GM23338 (cell line): Measurements from ENCODE around the gene DMTF1. TPM values are rescaled to one million over a fixed set of nuclear protein-coding genes. Genes with fewer than 3 reads are reported as not detected.

Experiments used
- ATAC-seq: fragments of 200-7000 bp; cut with Tn5 transposase; 3 replicates; pipeline ENCODE4 v1.9.1; 2020
- DNase-seq: peaks from one replicate; pipeline ENCODE4 v3.0.0-alpha.2; 2015; ENCODE audit warnings: low spot score
- H2AFZ ChIP-seq: fragments of 200-600 bp; sonication (generic); 2 replicates; pipeline ENCODE4 v1.8.0; 2016; ENCODE audit warnings: antibody characterized with exemption, mild to moderate bottlenecking, moderate library complexity
- H3F3A ChIP-seq: fragments of 200-600 bp; sonication (generic); replicated peaks from 2 replicates; pipeline ENCODE4 v1.8.0; 2017; ENCODE audit warnings: antibody characterized with exemption, mixed run types, low read depth
- H3K27ac ChIP-seq: fragments of 200-600 bp; sonication (generic); 2 replicates; pipeline ENCODE4 v1.6.1; 2016; ENCODE audit warnings: low read depth
- H3K27me3 ChIP-seq: fragments of 200-600 bp; sonication (generic); 2 replicates; pipeline ENCODE4 v1.8.0; 2016; ENCODE audit warnings: mild to moderate bottlenecking, mixed run types, moderate library complexity; ENCODE audit not compliant: insufficient read depth
- H3K36me3 ChIP-seq: fragments of 200-600 bp; sonication (generic); 2 replicates; pipeline ENCODE4 v1.8.0; 2016; ENCODE audit warnings: mild to moderate bottlenecking; ENCODE audit not compliant: insufficient read depth
- H3K4me1 ChIP-seq: fragments of 200-600 bp; sonication (generic); 2 replicates; pipeline ENCODE4 v1.8.0; 2016; ENCODE audit warnings: mild to moderate bottlenecking, moderate library complexity; ENCODE audit not compliant: insufficient read depth
- H3K4me2 ChIP-seq: fragments of 200-600 bp; sonication (generic); 2 replicates; pipeline ENCODE4 v1.7.1; 2017; ENCODE audit warnings: mixed run types
- H3K4me3 ChIP-seq: fragments of 200-600 bp; sonication (generic); 2 replicates; pipeline ENCODE4 v1.6.1; 2016; ENCODE audit warnings: mixed run types
- H3K79me2 ChIP-seq: fragments of 200-600 bp; sonication (generic); replicated peaks from 2 replicates; pipeline ENCODE4 v1.8.0; 2017; ENCODE audit warnings: mild to moderate bottlenecking; ENCODE audit not compliant: insufficient read depth
- H3K9me2 ChIP-seq: fragments of 200-600 bp; sonication (generic); 2 replicates; pipeline ENCODE4 v1.8.0; 2017; ENCODE audit not compliant: insufficient read depth
- H4K20me1 ChIP-seq: fragments of 200-600 bp; sonication (generic); replicated peaks from 2 replicates; pipeline ENCODE4 v1.8.0; 2017; ENCODE audit warnings: mild to moderate bottlenecking; ENCODE audit not compliant: insufficient read depth
- H3K27ac Mint-ChIP-seq: 2 replicates; pipeline ENCODE4 v1.8.0; 2020; ENCODE audit warnings: inconsistent platforms, mild to moderate bottlenecking, moderate library complexity, mixed read lengths
- H3K27me3 Mint-ChIP-seq: 3 replicates; pipeline ENCODE4 v1.8.0; 2022; ENCODE audit warnings: low read depth, mild to moderate bottlenecking, moderate library complexity, mixed read lengths, inconsistent platforms; ENCODE audit not compliant: insufficient read depth, poor library complexity
- H3K36me3 Mint-ChIP-seq: 3 replicates; pipeline ENCODE4 v1.8.0; 2021; ENCODE audit warnings: low read depth, mild to moderate bottlenecking, inconsistent platforms, moderate library complexity, mixed read lengths
- H3K4me1 Mint-ChIP-seq: 3 replicates; pipeline ENCODE4 v1.8.0; 2020; ENCODE audit warnings: mild to moderate bottlenecking, inconsistent platforms, mixed read lengths
- H3K4me3 Mint-ChIP-seq: 3 replicates; pipeline ENCODE4 v1.8.0; 2021; ENCODE audit warnings: moderate library complexity, mild to moderate bottlenecking, inconsistent platforms, mixed read lengths
- H3K9me3 Mint-ChIP-seq: 3 replicates; pipeline ENCODE4 v1.8.0; 2020; ENCODE audit warnings: moderate library complexity, mild to moderate bottlenecking, inconsistent platforms, mixed read lengths
- CREB1 ChIP-seq: fragments of 250-450 bp; sonication (Bioruptor Pico); IDR thresholded peaks from 2 replicates; pipeline ENCODE4 v1.5.0; 2020; ENCODE audit warnings: low read depth, mild to moderate bottlenecking, moderate library complexity
- ETS1 ChIP-seq: IDR thresholded peaks from 2 replicates; pipeline ENCODE4 v1.6.1; 2016; ENCODE audit warnings: antibody characterized with exemption
- EZH2 ChIP-seq: fragments of 200-600 bp; sonication (generic); IDR thresholded peaks from one replicate; pipeline ENCODE4 v1.8.0; 2017; ENCODE audit warnings: antibody characterized with exemption, mild to moderate bottlenecking, low read depth; ENCODE audit not compliant: unreplicated experiment
- EZH2phosphoT487 ChIP-seq: fragments of 200-600 bp; sonication (generic); IDR thresholded peaks from one replicate; pipeline ENCODE4 v1.8.1; 2018; ENCODE audit warnings: antibody characterized with exemption; ENCODE audit not compliant: unreplicated experiment
- JUNB ChIP-seq: IDR thresholded peaks from one replicate; pipeline ENCODE4 v1.6.1; 2016; ENCODE audit warnings: antibody characterized with exemption; ENCODE audit not compliant: unreplicated experiment
- NANOG ChIP-seq: IDR thresholded peaks from 2 replicates; pipeline ENCODE4 v1.6.1; 2016; ENCODE audit warnings: antibody characterized with exemption, borderline replicate concordance
- POLR2AphosphoS5 ChIP-seq: IDR thresholded peaks from 2 replicates; pipeline ENCODE4 v1.6.1; 2016; ENCODE audit warnings: antibody characterized with exemption, low read depth
- STAT1 ChIP-seq: IDR thresholded peaks from one replicate; pipeline ENCODE4 v1.6.1; 2016; ENCODE audit warnings: antibody characterized with exemption; ENCODE audit not compliant: unreplicated experiment
- ZNF114 ChIP-seq: fragments of 250-450 bp; sonication (Bioruptor Pico); IDR thresholded peaks from 2 replicates; pipeline ENCODE4 v1.5.0; 2020; ENCODE audit warnings: mild to moderate bottlenecking, moderate library complexity
- ZNF331 ChIP-seq: fragments of 250-450 bp; sonication (Bioruptor Pico); IDR thresholded peaks from 2 replicates; pipeline ENCODE4 v1.5.0; 2020; ENCODE audit warnings: low read depth, mild to moderate bottlenecking, moderate library complexity
- polyA plus RNA-seq: library from polyadenylated mRNA; unstranded; fragments of >200 nt; fragmentation: Nextera tagmentation; extraction: Ambion mirVana; gene quantifications from 2 replicates; pipeline ENCODE4 v1.2.1, GENCODE V29; 2016
- total RNA-seq: library from RNA; depleted of rRNA; stranded (reverse); fragments of >200 nt; shearing (Covaris generic); gene quantifications from 2 replicates; pipeline ENCODE4 v1.2.3, GENCODE V29; 2014
- TF ChIP-seq, protein P1 (sequence below), 2 experiments: fragments of 200-600 bp in 1 of 2; sonication (generic) in 1 of 2; conservative IDR thresholded peaks; 2 replicates each; pipeline versions ENCODE4 v1.5.1 to v1.6.1; 2016 to 2017; ENCODE audit warnings: antibody characterized with exemption in 2 of 2, low read depth in 2 of 2, mild to moderate bottlenecking in 2 of 2, moderate library complexity in 1 of 2
- TF ChIP-seq, protein P2 (sequence below): fragments of 250-450 bp; sonication (Bioruptor Pico); IDR thresholded peaks from 2 replicates; pipeline ENCODE4 v1.5.0; 2020; ENCODE audit warnings: mild to moderate bottlenecking, moderate library complexity
- TF ChIP-seq, protein P3 (sequence below): IDR thresholded peaks from one replicate; pipeline ENCODE4 v1.6.1; 2018; ENCODE audit warnings: antibody characterized with exemption; ENCODE audit not compliant: unreplicated experiment

The DMTF1 gene
- total and polyA plus RNA-seq, 2 experiments from 2014 or later: 60.4 to 114 TPM

- Histone ChIP-seq H3K79me2 (peaks cover 57% of the 10 kb centered on the region), H2AFZ (no peak overlapping the region), H3K27me3 (no peaks in the 10 kb centered on the region), H3F3A (no peaks in the 10 kb centered on the region), H3K4me3 (peak overlapping the region; percentile 84), H3K4me1 (0 out of 2 replicates have a peak, but pooled peaks cover 8% of the 10 kb centered on the region), H3K27ac (peak overlapping the region; percentile 99), H3K36me3 (no peaks in the 10 kb centered on the region), H3K4me2 (peak overlapping the region; percentile 88), H4K20me1 (peaks cover 35% of the 10 kb centered on the region), H3K9me2 (no peaks in the 10 kb centered on the region)
- Mint-ChIP-seq H3K27ac (peak overlapping the region; percentile 99), H3K9me3 (0 out of 3 replicates have a peak, but pooled peaks cover 3% of the 10 kb centered on the region), H3K27me3 (peaks cover 11% of the 10 kb centered on the region), H3K4me1 (peaks cover 22% of the 10 kb centered on the region), H3K36me3 (peaks cover 21% of the 10 kb centered on the region), H3K4me3 (peak overlapping the region; percentile 94)
- peak; percentile 12 for ATAC-seq
- peak; percentile 28 for DNase-seq
- TF ChIP-seq EZH2phosphoT487: no peak
- TF ChIP-seq, protein P1, sequence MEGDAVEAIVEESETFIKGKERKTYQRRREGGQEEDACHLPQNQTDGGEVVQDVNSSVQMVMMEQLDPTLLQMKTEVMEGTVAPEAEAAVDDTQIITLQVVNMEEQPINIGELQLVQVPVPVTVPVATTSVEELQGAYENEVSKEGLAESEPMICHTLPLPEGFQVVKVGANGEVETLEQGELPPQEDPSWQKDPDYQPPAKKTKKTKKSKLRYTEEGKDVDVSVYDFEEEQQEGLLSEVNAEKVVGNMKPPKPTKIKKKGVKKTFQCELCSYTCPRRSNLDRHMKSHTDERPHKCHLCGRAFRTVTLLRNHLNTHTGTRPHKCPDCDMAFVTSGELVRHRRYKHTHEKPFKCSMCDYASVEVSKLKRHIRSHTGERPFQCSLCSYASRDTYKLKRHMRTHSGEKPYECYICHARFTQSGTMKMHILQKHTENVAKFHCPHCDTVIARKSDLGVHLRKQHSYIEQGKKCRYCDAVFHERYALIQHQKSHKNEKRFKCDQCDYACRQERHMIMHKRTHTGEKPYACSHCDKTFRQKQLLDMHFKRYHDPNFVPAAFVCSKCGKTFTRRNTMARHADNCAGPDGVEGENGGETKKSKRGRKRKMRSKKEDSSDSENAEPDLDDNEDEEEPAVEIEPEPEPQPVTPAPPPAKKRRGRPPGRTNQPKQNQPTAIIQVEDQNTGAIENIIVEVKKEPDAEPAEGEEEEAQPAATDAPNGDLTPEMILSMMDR (conservative IDR thresholded peaks at IDR 0.05; ENCODE audit: low read depth in 2 of 2): no peak
- TF ChIP-seq, protein P2, sequence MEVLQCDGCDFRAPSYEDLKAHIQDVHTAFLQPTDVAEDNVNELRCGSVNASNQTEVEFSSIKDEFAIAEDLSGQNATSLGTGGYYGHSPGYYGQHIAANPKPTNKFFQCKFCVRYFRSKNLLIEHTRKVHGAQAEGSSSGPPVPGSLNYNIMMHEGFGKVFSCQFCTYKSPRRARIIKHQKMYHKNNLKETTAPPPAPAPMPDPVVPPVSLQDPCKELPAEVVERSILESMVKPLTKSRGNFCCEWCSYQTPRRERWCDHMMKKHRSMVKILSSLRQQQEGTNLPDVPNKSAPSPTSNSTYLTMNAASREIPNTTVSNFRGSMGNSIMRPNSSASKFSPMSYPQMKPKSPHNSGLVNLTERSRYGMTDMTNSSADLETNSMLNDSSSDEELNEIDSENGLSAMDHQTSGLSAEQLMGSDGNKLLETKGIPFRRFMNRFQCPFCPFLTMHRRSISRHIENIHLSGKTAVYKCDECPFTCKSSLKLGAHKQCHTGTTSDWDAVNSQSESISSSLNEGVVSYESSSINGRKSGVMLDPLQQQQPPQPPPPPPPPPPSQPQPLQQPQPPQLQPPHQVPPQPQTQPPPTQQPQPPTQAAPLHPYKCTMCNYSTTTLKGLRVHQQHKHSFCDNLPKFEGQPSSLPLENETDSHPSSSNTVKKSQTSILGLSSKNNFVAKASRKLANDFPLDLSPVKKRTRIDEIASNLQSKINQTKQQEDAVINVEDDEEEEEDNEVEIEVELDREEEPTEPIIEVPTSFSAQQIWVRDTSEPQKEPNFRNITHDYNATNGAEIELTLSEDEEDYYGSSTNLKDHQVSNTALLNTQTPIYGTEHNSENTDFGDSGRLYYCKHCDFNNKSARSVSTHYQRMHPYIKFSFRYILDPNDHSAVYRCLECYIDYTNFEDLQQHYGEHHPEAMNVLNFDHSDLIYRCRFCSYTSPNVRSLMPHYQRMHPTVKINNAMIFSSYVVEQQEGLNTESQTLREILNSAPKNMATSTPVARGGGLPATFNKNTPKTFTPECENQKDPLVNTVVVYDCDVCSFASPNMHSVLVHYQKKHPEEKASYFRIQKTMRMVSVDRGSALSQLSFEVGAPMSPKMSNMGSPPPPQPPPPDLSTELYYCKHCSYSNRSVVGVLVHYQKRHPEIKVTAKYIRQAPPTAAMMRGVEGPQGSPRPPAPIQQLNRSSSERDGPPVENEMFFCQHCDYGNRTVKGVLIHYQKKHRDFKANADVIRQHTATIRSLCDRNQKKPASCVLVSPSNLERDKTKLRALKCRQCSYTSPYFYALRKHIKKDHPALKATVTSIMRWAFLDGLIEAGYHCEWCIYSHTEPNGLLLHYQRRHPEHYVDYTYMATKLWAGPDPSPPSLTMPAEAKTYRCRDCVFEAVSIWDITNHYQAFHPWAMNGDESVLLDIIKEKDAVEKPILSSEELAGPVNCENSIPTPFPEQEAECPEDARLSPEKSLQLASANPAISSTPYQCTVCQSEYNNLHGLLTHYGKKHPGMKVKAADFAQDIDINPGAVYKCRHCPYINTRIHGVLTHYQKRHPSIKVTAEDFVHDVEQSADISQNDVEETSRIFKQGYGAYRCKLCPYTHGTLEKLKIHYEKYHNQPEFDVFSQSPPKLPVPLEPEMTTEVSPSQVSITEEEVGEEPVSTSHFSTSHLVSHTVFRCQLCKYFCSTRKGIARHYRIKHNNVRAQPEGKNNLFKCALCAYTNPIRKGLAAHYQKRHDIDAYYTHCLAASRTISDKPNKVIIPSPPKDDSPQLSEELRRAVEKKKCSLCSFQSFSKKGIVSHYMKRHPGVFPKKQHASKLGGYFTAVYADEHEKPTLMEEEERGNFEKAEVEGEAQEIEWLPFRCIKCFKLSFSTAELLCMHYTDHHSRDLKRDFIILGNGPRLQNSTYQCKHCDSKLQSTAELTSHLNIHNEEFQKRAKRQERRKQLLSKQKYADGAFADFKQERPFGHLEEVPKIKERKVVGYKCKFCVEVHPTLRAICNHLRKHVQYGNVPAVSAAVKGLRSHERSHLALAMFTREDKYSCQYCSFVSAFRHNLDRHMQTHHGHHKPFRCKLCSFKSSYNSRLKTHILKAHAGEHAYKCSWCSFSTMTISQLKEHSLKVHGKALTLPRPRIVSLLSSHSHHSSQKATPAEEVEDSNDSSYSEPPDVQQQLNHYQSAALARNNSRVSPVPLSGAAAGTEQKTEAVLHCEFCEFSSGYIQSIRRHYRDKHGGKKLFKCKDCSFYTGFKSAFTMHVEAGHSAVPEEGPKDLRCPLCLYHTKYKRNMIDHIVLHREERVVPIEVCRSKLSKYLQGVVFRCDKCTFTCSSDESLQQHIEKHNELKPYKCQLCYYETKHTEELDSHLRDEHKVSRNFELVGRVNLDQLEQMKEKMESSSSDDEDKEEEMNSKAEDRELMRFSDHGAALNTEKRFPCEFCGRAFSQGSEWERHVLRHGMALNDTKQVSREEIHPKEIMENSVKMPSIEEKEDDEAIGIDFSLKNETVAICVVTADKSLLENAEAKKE: no peak
- TF ChIP-seq CREB1: no peak
- no peak for TF ChIP-seq NANOG
- TF ChIP-seq ZNF331 (CRISPR knock-in tag): no peak
- no peak for TF ChIP-seq JUNB
- no peak for TF ChIP-seq EZH2
- TF ChIP-seq, protein P3, sequence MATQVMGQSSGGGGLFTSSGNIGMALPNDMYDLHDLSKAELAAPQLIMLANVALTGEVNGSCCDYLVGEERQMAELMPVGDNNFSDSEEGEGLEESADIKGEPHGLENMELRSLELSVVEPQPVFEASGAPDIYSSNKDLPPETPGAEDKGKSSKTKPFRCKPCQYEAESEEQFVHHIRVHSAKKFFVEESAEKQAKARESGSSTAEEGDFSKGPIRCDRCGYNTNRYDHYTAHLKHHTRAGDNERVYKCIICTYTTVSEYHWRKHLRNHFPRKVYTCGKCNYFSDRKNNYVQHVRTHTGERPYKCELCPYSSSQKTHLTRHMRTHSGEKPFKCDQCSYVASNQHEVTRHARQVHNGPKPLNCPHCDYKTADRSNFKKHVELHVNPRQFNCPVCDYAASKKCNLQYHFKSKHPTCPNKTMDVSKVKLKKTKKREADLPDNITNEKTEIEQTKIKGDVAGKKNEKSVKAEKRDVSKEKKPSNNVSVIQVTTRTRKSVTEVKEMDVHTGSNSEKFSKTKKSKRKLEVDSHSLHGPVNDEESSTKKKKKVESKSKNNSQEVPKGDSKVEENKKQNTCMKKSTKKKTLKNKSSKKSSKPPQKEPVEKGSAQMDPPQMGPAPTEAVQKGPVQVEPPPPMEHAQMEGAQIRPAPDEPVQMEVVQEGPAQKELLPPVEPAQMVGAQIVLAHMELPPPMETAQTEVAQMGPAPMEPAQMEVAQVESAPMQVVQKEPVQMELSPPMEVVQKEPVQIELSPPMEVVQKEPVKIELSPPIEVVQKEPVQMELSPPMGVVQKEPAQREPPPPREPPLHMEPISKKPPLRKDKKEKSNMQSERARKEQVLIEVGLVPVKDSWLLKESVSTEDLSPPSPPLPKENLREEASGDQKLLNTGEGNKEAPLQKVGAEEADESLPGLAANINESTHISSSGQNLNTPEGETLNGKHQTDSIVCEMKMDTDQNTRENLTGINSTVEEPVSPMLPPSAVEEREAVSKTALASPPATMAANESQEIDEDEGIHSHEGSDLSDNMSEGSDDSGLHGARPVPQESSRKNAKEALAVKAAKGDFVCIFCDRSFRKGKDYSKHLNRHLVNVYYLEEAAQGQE: no peak
- TF ChIP-seq ZNF114 (CRISPR knock-in tag): no peak
- TF ChIP-seq POLR2AphosphoS5: no peak
- no peak for TF ChIP-seq STAT1
- TF ChIP-seq ETS1: no peak
Observed at GRCh38 chr7:87152897-87153641, 816 bp downstream of the DMTF1 start.
